GM19328 (cell line): ENCODE data around the gene MACROD2.
"Not testable (repeated sequence)": the region's sequence is repeated elsewhere in the genome, so short reads cannot be mapped to it uniquely, and the experiment has no call there.

ENCODE experiments used
- ATAC-seq: cut with Tn5 transposase; IDR thresholded peaks from one replicate; pipeline ENCODE4 v1.9.1; 2021; ENCODE audit warnings: mild to moderate bottlenecking, moderate library complexity; ENCODE audit not compliant: unreplicated experiment

The MACROD2 gene

DNA sequence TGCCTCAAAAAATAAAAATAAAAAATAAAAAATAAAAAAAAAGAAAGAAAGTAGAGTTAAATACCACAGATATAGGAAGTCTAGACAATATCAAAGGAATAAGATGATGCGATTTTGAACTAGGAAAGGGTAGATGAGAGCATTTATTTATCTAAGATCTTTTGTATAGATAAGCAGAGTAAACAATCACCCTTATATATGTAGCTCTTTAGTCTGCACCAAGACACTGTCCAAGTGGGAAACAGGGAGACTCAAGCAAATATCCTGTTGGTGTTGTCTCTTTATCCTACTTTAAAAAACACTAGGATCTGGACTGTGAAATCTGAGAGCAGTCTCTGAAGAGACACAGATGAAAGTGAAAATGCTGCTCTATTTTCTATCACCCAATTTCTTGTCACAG, 929.1 kb downstream of the MACROD2 start:
- no peak for ATAC-seq

DNA sequence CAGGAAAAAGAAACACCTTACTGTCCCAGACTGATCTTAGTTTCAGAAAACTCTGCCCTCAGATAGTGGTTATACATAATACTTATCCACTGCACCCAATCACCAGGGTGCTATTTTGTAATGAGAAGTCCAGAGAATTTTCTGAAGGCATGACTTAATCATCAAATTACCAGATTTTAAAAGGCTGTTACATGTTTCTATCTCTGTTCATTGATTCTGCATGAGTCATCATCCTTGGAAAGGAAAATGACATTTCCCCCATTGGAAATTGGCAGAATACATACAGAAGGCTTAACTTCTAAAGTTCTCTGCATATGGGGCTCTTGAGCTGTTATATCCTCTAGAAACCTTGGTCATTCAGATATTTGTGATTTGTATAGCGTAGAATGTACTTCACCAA, 930.0 kb downstream of the MACROD2 start:
- ATAC-seq: no peak

DNA sequence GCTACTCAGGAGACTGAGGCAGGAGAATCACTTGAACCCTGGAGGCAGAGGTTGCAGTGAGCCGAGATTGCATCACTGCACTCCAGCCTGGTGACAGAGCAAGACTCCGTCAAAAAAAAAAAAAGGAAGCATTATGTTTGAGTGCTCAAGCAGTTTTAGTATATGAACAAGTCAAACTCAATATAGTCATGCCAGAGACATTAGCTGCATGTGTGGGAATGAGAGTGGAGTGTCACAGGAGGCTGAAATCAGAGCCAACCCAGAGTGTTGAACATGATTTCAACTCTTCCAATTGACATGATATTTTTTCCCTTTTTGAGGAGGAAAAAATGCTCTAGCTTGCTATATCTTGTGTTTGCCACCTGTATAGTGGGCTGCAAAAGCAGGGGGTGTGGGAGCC, 931.1 kb downstream of the MACROD2 start:
- not testable (repeated sequence) for ATAC-seq

DNA sequence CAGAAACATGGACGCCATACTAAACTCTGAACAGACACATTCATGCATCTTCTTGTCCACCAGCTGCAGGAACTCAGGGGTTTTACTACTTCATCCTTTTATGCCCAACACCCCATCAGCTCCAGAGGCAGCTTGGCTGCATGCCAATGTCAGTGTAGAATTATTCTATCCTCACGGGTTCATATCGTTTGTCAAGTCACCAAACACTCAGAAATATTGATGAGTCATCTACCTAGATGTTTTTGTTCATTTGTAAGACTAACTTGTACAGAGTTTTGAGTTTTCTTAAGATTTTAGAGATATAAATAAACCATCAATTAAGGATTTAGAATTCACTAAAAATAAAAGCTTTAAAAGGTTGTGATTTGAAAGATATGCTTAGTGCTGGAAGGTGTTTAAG, 932.8 kb downstream of the MACROD2 start:
- ATAC-seq: no peak

DNA sequence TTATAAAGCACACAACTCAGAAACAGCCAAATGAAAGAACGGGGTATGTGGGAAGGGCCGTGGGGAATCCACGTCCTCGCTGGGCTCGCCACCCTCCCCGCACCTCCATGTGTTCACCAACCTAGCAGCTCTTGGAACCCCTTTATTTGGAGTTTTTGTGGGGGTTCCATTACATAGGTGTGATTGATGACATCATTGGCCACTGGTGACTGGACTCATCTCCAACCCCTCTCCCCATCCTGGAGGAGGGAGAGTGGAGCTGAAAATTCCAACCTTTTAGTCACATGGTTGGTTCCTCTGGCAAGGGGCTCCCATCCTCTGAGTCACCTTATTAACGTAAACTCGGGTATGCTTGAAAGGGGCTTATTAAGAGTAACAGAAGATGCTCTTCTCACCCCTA, 934.1 kb downstream of the MACROD2 start:
- no peak for ATAC-seq

DNA sequence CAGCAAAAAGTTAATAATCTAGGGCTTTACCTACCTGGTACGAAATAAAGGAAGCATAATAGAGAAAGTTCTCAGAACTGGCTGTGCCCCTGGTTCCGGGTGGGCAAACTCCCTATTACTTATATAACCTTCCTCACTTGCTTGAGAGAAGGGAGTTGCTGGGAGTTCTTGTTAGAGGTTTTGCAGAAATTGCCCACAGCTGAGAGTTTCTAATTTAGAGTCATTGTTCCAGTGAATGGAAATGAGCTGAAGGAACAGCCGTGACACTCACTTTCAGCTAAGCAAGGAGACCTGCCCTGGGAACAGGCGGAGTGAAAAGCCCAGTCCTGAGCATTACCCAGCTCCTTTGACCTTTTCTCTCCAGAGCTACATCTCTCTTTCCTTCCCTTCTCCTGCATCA, 936.7 kb downstream of the MACROD2 start:
- no peak for ATAC-seq

DNA sequence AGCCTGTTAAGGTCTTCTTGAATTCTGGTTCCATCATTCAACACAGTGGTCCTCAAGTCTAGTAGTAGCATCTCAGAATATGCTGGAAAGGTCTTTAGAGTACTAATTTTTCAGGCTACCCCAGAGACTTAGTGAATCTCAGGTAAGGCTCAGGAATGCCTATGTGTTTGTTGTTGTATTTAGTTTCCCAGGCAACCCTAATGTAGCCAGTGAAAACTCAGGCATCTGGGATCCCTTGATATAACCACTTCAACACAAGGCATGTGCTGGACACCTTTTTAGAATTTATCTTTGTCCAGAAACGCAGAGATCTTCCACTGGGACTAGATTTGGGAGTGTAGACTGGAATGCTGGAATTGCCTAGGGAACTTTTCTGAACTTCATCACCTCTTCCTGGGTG, 940.0 kb downstream of the MACROD2 start:
- no peak for ATAC-seq

DNA sequence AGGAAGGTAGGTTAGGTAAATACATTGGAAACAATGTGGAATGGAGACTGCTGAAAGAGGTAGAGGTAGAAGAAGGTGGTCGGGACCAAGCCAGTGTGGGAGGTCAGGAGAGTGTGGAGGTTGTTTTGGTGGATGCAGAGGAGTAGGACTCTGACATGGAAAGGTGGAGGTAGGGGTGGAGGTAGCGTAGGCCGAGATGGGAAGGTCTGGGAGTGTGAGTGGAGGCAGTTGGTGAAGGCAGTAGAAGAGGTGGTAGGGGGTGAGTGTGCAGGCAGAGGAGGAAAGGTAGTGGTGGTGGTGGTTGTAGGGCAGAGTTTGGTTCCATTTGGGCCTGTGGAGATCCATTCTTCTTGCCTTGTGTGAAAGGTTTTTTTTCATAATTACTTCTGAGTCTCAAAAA, 941.7 kb downstream of the MACROD2 start:
- no peak for ATAC-seq

DNA sequence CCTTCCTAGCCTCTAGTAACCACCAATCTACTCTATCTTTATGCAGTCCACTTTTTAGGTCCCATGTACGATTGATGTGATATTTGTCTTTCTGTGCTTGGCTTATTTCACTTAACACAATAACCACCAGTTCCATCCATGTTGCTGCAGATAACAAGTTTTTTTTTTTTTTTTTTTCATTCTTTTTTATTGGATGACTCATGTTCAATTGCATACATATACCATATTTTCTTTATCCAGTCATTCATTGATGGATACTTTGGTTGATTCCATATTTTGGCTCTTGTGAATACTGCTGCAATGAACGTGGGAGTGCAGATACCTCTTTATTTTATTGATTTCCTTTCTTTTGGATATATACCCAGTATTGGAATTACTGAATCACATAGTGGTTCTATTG, 942.5 kb downstream of the MACROD2 start:
- no peak for ATAC-seq

DNA sequence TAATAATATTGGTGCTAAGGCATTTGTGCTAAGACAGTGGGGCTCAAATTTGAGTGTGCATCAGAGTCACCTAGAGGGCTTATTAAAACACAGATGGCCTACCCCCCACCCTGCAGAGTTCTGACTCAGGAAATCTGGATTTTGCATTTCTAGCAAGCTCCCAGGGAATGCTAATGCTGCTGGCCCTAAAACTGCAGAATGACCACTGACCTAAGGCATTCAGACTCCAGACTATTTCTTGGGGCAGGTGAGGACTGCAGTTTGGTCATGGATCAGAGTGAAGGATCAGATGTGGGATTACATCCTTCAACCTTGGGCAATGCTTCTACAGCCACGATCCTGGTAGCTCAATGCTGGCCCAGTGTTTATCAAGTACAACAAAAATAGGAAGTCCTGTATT, 952.2 kb downstream of the MACROD2 start:
- ATAC-seq: no peak

DNA sequence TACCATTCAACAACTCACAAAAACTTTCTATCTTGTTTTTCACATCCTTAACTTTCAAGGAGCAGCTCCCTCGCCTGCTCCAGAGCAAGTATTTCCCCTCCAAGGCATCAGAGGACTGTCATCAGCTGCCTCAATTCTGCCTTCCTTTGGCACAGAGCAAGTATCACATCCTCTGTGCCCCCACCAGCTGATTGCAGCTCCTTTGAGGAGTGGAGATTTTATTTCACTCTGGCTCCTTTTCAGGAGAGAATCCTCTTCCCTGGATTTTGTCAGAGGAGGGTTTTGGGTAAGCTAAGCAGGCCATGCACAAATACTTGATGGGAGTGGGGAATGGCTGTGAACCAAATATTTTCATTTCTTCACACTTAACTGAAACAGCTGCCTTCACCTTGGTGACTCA, 952.6 kb downstream of the MACROD2 start:
- ATAC-seq: no peak

DNA sequence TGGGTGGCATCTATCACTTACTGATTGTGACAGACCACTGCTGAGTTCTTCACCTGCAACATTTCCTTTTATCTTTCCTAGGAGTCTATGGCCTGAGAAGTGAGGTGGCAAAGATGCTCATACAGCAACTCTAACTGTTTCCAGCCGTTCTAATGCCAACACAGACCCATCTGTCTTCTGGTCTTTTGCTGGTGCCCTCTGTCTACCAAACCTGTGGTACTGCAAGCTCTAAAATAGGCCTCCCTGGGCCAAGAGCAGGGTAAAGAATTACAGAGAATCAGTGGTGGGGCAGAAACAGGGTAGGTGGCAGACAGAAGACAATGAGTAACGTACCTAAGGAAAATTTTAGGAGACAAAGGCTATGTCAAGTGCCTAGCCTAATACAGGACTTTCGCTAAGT, 953.1 kb downstream of the MACROD2 start:
- no peak for ATAC-seq

DNA sequence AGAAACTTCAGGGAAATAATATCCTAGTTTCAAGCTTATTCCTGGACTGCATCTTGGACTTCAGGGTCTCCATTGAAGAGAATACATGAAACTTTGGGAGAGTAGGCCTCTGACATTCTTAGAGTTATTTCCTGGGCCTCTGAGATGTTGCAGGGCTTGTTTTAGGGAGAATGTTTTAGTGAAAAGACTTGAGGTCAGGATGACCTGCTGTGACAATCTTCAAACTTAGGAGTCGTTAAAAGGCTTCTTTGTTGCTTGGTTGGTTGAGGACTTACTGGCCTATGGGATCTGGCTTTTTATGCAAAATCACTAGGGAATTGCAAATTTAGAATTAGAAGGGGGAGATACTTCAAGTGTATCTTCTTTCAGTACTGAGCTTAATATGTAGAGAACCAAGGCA, 955.3 kb downstream of the MACROD2 start:
- ATAC-seq: peak; percentile 21

DNA sequence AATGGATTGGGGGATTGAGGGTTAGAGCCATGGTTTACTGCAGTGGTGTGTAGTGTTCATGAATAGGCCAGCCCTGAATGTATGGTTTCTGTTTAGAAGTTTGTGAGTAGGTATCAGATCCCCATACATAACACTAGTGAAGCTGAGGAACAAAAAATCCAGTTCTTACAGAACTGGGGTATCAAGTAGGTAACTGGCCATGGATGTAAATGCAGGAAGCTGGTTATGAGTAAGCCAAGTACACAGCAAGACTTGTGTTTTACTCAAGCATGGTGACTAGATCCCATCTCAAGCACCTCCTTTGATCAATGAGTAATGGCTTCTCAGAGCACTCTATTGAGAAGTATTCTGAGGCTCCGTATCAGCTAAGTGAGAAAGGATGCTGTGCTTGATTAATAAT, 955.8 kb downstream of the MACROD2 start:
- peak; percentile 47 for ATAC-seq

DNA sequence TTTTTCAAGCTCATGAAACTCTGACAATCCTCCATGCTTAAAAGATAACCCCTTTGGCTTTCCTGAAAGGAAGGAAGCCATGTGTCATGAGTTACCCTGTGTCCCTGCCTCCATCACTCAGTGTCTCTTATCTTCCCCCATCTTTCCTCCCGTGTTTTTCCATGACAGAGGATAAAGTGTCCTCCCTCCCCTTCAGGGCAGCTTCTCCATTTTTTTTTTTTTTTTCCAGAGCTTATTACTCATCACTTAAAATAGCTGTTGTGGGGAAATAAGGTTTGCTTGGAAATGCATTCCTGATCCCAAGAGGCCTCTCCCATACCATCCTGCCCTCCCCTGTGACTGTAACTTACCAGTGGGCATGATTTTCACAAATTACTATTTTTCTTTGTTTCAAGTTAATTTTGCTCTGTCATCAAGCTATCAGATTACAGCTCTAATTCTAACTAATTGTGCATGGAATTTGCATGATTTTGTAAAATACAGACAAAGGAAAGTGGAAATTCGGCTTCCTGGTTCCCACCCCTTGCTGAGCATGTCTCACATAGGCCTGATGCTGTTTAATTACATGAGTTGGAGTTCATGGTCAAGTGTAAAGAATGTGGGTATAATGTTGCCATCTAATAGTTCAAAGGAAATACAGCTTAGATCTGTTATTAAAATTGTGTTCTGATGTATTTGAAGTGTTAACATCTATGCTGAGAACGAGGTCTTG, 956.5 kb downstream of the MACROD2 start:
- no peak for ATAC-seq

DNA sequence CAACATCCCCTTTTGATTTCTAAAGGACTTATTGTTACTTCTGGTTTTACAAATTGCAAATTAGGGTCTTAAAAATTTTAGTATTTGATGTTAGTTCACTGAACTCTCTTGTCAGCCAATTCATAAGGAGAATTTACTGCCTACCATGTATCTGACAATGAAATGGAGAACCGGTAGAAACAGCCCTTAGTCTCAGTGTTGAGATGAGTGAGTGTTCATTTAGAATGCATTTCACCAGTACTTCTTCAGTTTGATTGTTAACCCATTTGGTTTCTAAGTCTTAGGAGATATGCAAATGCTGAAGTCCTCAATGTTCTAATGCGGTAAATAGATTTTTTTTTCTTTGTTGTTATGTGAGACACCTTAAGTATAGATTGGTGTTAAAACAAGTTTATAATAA, 958.4 kb downstream of the MACROD2 start:
- ATAC-seq: no peak

DNA sequence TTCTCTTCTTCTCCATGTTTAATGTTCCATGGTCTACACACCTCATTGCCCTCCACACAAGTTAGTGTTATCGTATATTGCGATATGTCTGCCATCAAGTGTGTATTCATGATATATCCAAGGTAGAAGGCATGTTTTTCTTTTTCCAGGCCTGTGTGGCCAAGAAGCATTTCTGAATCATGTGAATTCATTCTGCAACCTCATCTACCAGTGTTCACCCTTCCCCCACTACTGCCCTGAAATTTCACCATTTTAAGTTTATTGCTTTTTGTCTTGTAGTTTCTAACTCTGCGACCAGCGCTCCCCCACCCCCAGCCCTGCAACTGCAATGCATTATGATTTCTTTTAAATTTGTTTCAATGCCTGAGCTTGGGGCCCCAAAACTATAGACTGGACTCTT, 960.1 kb downstream of the MACROD2 start:
- no peak for ATAC-seq

DNA sequence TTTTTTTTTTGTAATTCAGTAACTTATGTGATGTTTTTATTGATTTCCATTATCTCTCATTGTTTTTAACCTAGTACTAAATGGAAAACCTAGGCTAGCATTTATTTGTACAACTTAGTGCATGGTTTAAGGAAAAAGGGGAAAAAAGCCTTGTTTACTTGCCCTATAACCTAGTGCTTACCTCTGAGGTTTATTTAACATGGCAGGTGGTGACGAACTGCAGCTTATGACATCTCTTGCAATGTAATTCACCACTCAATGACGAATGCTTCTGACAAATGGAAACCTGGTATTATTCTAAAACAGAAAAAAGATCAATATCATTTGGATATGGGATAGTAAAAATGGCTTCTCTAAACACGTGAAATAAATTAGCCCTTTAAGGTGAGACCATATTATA, 960.7 kb downstream of the MACROD2 start:
- ATAC-seq: no peak

DNA sequence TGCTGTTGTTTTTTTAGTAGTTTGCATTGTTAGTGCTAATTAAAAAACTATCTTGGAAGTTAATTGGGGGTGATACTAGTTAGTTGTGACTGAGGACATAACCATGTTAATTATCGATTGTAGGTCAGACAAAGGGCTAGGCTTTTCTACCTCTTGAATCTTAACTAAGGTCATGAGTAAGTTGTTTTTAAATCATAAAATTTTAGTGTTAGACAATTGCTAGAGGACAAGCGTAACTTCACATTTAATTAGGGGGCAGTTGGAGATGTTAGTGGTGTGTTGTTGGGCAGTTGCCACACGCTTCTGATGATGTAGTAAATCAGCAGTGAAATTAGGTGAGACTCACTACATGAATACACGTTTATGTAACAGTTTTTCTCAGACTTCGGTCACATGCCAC, 961.2 kb downstream of the MACROD2 start:
- no peak for ATAC-seq

DNA sequence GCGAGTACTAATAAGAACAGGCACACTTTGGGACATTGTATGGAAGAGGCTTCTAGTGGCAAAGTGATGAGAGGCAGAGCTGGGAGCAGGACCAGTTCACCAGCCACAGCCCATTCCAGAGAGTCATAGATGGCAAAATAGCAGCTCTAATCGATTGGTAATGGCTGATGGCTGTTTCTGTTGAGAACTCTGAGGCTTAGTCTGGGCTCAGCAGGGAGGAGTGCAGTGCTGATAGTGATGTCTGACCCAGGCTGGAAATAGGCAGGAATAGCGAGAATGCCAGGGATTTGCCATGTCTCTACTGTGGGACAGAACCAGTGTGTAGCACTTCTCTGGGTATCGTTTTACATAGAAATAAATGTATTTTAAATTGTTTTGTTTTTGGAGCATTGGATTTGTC, 962.1 kb downstream of the MACROD2 start:
- no peak for ATAC-seq

DNA sequence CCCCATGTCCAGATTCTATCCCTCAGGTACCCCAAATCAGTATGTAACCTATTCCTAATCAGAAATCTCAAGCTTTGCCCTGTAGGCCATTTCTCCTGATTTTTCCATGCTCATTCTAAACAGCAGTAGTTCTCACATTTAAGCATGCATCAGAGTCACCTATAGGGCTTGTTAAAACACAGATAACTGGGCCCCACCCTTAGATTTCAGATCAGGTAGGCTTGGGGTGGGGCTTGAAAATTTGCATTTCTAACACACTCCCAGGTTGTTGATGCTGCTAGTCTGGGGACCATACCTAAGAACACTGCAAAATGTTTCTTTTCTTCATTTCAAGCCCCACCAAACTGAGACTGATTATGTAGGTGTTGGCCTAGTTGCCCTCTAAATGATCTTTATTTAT, 963.3 kb downstream of the MACROD2 start:
- no peak for ATAC-seq

DNA sequence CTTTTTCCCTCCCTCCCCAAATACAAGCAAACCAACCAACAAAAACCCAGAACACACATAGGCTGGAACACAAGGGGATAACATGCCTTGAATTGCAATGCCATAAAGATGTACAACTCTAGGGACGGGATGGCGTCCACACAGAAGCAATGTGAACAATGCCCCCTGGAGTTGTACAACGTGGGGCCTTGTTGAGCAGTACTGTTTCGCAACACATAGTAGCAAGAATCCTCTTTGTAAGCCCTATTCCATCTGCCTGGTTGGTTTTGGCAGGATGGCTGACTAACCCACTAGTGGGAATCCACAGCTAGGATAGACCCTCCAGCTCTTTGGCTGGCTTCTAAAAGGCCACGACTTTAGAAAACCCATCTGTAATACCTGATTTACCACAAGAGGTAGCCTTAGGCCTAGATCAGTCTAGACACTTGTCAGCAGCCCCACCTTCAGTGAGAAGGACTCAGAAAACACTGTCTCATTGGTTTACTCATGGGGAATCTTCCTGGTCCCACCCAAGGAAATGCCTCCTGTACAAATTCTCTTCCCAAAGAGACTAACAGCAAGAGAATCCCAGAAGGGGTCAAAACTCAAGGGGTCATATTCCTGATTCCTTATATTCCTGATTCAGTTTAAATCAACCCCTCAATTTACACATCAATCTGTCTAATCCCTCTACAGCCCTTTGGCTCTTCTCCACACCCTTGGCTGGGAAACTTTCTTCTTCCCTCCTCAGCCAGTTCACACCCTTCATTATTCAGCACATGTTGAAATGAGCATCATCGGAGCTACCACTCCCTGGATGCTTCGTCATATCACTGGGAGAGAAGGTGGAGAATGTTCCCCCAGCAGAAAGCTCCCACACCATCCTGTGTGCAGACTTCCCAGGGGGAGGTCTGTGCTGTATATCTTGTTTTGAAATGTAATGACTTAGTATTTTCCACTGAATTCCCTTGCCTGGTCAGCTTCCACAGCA, 964.5 kb downstream of the MACROD2 start:
- ATAC-seq: no peak
